DMS79 (cell line): ENCODE data around the gene LRRC25.
"Not testable (repeated sequence)": the region's sequence is repeated elsewhere in the genome, so short reads cannot be mapped to it uniquely, and the experiment has no call there.

Experiments
- DNase-seq: peaks from one replicate; lab custom pipeline; 2025; lab: John Stamatoyannopoulos, UW

LRRC25 gene

DNA sequence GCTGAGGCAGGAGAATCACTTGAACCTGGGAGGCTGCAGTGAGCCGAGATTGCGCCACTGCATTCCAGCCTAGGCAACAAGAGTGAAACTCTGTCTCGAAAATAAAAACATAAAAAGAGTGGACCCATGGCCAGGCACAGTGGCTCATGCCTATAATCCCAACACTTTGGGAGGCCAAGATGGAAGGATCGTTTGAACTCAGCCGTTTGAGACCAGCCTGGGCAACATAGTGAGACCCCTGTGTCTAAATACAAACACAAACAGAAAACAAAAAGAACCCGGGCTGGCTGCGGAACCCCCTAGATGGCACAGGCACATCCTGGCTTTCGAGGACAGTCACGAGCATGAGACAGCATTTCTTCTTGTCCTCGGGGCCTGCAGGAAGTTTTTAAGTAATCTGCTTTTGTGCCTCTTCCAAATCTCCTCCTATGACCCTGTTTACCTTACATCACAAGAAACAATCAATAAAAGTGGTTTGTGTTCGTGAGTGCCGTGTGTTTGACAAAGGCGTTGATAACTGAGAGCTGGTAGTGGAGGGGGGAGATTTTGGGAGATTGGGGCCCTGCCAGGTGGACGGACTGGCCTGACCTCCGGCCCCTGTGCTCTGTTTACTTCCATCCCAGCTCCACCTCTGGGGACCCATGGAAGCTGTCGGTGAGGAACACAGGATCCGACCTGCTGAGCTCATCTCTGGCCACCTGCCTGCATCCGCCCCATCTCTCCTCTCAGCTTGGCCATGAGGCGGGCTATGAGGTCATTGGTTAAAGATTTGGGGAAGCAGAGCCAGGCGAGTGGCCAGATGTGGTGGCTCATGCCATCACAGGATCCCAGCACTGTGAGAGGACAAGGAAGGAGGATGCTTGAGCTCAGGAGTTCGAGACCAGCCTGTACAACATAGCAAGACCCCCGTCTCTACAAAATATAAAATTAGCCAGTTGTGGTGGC lies 17.3 kb downstream of the LRRC25 start:
- DNase-seq = no peak

DNA sequence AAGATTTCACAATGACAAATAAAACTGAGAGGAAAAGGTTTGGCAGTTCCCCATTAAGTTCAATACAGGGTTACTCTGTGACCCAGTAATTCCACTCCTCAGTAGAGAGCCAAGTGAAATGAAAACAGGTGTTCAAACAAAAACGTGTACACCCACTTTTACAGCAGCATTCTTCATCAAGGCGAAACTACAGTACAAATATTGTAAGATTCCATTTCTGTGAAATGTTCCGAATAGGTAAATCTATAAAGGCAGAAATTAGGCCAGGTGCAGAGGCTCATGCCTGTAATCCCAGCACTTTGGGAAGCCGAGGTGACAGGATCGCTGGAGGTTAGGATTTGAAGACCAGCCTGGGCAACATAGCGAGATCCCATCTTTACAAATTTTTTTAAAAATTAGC lies 20.4 kb downstream of the LRRC25 start:
- peak; percentile 23 for DNase-seq

DNA sequence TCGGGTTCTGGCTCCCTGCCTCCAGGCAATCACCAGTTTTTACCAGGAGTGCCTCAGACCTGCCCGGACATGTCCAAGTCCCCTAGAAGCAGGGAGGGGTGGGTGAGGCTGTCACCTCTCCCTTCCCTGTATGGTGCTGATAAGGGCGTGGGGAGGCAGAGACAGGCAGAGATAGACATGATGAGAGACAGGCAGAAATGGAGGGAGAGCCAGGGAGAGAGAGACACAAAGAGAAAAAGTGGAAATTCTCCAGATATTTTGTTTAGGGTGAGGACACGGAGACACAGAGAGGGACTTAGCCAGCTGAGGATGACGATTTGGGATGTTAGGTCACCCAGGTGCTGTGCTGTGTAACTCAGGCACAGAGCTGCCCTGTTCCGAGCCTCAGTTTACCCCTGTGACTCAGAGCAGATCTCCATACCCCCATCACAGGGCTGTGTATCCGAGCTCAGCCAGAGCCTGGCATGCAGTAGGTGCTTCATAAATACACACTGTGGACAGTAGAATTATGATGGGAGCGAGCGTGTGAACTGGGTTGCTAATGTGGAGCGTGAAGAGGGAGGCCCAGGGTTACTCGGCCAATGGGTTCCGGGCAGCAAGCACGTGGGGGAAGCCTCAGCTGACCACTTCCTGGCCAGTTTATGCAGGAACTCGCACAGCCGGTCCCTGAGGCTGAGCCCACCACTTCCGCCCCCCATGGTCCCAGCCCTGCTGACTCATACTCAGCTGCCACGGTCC lies 23.4 kb downstream of the LRRC25 start:
- DNase-seq = peak; percentile 76

DNA sequence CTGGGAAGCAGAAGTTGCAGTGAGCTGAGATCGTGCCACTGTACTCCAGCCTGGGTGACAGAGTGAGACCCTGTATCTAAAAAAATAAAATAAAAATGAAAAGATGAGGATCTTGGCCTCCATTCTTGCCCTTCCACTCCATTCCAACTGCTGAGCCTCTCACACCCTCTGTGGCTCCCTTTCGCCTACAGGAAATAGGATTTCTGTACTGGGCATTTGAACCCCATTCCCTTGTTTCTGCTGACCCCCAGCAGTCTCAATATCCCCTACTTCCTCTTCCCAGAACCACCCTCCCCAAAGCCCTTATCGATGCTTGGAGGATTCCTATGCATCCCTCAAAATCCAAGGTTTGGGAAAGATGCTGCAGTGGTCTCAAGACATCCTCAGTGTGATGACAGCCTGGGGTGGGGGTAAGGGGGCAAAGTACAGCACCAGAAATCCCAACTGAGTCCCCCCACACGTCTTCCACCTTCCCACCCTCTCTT lies 24.0 kb downstream of the LRRC25 start:
- DNase-seq = no peak

DNA sequence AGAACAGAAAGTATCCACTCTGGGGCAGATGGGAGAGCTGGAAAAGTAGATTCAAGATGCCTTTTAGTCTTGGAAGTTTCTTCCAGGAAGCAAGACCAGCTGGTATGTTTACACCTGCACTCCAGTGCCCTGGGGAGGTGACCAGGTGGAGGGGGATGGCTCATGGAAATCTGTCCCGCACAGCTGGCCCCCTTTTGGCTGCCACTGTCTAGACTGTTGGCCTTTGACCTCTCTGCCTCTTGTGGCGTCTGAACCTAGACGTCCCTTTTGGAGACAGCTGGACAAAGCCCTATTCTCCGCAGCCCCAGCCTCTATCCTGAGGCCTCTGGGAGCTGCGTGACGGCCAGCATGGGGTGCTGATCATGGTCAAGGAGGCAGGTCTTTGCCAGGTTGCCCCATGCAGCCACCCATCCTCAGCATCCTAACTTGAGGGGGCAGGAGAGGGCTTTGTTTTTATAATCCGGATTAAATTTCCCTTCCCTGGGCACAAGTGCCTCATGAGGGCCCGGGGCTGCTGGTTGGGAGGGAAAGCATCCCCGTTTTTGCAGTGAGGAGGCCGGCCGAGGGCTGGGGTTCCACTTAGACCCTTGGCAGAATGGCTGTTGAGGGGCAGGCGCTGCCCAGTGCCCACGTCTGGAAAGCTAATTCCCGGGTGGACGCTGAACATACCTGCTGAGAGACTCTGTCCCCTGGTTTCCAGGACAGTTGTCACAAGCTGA lies 28.8 kb downstream of the LRRC25 start:
- no peak for DNase-seq

DNA sequence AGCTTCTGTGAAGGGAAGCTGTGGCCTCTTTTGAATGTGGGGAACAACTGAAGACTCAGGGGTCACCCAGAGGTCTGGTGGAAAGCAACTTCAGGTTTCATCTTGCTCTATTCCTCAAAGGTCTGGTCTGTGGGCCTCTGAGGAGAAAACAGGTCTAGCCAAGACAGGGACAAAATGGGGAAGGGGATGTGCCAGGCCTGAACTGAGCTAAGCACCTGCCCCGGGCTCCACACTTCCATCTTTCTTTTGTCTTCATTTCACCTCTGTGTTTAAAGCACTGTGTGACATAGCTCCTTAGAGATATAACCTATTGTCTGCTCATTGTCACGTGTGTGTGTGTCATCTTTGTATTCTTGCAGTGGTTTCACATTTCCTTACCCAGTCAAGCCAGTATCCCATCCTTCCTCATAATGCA lies 31.4 kb downstream of the LRRC25 start:
- DNase-seq = no peak

DNA sequence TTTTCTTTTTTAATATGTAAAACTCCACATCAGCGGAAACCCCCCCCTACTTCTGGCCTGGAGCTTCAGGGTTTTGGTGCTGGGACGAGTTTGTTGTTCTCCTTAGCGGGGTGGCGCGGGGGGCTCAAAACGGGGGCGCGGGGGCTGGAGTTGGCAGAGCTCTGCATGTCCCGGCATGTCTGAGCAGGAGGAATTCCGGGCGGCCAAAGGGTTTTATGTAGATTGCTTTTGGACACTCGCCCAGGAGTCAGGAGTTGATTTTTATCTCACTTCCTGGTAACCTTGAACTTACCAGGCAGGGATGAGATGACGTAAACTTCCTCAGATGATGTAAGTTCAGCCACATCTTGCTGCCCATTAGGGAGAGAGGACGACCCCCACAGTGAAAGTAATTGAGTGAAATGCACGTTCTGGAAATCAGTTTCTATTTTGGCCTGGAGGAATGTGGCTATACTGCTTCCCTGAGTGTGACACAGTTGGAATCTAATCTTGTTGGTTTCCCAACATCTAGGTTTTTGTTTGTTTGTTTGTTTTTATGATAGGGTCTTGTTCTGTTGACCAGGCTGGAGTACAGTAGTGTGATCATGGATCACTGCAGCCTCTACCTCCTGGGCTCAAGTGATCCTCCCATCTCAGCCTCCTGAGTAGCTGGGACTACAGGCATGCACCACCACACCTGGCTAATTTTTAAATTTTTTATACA lies 32.4 kb downstream of the LRRC25 start:
- DNase-seq = peak; percentile 89

DNA sequence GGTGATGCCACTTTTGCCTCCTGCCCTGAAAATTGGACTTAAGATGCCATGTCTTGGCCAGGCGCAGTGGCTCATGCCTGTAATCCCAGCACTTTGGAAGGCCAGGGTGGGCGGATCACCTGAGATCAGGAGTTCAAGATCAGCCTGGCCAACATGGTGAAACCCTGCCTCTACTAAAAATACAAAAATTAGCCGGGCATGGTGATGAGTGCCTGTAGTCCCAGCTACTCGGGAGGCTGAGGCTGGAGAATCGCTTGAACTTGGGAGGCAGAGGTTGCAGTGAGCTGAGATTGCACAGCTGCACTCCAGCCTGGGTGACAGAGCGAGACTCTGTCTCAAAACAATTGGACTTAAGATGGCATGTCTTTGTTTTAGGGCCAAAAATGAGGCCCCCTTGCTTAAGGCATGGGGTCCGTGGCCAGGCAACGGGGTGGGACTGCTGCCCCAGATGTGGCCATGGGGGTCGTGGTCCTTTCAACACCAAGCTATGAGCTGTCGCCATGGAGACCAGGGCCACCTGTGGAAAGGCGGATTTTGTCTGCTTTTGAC lies 33.1 kb downstream of the LRRC25 start:
- DNase-seq = not testable (repeated sequence)

DNA sequence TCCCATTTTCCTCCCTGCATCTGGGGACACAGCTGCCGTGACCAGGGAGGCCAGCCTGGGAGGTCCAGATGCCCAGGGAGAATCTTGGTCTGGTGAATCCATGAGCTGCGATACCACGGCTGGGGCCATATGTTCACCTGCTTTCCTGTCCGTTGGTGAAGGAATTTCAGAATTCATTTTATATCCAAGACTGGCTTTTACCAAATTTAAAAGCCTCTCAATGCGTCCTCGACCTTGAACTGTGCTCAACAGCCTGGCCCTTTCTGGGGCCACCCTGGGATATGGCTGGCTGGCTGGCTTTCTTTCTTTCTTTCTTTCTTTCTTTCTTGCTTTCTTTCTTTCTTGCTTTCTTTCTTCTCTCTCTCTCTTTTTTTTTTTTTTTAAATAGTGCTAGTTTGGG lies 33.6 kb downstream of the LRRC25 start:
- DNase-seq = no peak

DNA sequence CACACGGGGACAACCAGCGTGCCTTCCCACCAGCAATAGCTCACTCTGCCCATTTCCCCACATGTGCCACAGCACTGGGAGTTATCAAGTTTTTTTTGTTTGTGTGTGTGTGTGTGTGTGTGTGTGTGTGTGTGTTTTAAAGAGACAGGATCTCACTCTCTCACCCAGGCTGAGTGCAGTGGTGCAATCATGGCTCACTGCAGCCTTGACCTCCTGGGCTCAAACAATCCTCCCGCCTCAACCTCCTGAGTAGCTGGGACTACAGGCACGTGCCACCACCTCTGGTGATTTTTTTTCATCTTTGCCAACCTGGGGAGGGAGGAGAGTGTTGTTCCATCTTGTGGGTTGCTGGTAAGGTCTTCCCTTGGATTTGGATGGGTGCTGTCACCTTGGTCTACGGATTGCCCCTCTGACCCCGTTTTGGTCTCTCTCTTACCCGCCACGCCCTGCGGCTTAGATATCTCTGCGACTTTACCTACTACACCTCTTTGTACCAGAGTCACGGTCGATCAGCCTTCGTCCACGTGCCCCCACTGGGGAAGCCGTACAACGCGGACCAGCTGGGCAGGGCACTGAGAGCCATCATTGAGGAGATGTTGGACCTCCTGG lies 34.4 kb downstream of the LRRC25 start:
- no peak for DNase-seq

DNA sequence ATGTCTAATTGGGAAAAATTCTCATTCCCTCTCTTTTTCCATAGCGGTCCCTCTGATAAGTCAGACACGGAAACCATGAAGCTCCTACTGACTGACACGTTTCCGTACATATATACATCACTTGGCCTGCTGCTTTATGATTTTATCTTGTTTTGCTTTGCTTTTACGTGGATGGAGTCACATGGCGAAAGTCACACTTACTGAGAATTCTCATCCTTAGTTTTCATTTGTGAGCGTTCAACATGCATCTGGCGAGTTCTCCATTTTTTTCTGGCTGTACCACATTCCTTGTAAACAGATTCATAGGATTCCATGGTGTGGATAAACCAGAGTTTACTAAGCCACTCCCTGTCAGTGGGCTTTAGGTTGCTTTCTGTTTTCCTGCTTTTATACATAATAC lies 35.8 kb downstream of the LRRC25 start:
- DNase-seq = no peak

DNA sequence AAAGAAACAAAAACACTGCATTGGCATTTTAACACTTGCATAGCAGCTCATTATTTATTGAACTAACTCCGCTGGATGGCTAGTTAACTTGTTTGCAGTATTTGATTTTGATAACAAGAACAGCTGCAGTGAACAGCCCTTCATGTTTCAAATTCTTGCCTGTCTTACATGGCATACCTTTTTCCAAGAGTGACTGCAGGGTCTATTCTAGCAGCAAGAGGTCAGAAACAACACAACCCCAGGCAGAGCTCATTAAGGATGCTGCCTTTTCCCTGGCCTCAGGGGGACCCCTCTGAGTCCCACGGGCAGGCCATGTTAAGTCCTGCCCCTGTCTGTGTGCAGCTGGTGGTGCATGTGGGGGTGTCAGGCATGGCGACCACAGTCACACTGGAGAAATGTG lies 40.4 kb downstream of the LRRC25 start:
- DNase-seq = no peak

DNA sequence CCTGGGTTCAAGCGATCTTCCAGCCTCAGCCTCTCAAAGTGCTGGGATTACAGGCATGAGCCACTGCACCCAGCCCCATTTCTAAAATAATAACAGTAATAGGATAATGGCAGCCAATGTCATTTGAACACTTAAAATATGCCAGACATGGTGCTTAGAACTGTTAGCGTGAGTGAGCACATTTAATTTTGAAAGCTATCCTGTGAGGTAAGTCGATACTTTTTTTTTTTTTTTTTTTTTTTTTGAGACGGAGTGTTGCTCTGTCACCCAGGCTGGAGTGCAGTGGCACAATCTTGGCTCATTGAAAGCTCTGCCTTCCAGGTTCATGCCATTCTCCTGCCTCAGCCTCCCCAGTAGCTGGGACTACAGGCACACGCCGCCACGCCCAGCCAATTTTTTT lies 42.7 kb downstream of the LRRC25 start:
- not testable (repeated sequence) for DNase-seq

DNA sequence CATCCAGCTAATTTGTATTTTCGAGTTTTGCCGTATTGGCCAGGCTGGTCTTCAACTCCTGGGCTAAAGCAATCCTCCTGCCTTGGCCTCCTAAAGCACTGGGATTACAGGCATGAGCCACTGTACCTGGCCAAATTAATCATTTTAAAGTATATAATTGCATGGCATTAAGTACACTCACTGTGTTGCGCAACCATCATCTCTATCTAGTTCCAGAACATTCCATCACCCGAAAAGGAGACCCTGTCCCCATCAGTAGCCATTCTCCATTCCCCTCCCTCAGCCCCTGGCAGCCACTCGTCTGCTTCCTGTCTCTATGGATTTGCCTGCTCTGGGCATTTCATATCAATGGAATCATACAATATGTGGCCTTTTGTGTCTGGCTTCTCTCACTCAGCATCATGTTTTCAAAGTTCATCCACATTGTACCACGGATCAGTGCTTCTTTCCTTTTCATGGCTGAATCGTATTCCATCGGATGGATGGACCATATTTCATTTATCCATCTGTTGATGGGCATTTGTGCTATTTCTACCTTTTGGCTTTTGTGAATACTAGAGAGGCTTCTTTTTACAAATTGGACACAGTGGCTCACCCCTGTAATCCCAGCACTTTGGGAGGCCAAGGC lies 43.9 kb downstream of the LRRC25 start:
- no peak for DNase-seq

DNA sequence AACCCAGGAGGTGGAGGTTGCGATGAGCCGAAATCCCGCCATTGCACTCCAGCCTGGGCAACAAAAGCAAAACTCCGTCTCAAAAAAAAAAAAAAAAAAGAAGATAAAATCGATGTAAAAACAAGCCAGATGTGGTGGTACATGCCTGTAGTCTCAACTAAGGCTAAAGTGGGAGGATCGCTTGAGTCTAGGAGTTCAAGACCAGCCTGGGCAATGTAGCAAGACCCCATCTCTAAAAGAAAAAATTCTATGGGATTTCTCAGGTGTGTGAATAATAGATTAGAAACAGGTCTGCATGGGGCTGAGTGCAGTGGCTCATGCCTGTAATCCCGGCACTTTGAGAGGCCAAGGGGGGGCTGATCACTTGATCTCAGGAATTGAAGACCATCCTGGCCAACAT lies 45.9 kb downstream of the LRRC25 start:
- DNase-seq = no peak

DNA sequence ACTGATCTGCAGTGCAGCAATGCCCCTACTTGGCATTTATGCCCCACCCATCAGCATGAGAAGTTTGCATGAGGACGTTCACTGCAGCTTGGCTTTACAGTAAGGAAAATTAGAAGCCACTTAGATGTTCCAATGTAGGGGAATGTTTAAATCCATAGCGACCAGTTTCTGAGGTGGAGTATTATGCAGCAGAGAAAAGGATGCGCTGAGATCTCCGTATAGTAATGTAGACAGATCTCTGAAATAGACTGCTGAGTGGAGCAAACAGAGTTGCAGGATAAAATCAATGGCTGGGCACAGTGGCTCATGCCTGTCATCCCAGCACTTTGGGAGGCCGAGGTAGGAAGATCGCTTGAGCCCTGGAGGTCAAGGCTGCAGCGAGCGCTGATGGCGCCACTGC lies 46.9 kb downstream of the LRRC25 start:
- no peak for DNase-seq

DNA sequence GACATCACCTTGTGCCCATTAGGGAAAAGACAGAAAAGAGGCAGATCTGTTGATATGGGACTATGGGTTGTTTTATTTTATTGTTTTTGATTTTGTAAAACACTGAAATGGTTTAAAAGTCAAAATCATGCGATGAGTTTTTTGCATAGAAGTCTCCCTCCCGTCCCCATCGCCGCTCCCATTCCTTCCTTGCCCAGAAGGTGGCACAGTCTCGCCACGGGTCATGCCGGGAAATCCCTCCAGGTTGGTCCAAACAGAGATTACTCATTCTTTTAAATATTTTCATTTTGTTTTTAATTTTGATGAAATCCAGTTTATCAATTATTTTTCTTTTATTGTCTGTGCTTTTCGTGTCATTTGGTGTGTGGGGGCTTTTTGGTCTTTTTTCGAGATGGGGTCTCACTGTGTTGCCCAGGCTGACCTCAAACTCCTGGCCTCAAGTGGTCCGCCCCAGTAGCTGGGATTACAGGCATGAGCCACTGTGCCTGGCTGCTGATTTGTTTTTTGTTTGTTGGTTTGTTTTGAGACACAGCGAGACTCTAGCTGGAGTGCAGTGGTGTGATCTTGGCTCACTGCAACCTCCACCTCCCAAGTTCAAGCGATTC lies 47.8 kb downstream of the LRRC25 start:
- no peak for DNase-seq

DNA sequence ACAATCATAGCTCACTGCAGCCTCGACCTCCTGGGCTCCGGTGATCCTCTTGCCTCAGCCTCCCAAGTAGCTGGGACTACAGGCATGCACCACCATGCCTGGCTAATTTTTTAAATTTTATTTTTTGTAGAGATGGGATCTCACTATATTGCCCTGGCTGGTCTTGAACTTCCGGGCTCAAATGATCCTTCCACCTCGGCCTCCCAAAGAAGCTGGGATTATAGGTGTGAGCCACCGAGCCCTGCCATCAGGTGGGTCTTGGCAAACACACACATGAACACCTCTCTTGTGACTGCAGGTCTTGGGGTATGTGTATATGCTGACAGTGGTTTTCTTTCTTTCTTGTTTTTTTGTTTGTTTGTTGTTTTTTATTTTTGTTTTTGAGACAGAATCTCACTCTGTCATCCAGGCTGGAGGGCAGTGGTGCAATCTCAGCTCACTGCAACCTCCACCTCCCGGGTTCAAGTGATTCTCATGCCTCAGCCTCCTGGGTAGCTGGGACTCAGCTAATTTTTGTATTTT lies 48.5 kb downstream of the LRRC25 start:
- not testable (repeated sequence) for DNase-seq

DNA sequence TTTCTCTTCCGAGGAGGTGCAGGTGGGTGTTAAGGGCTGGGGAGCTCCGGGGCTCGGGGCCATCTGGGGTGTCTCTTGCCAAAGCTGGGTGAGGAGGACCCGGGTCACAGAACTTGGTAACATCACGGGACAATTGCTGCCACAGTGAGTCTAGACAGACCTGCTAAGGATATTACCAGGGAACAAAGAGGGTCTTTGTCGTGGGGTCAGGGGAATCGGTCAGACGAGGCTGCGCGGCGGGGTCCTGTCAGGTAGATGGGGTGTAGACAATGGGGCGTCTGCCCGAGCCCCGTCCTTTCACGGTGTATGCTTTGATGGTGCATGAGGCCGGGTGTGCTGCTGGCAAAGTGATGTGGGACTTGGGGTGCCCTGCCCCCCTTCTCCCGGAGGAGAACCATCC lies 49.3 kb downstream of the LRRC25 start:
- no peak for DNase-seq

DNA sequence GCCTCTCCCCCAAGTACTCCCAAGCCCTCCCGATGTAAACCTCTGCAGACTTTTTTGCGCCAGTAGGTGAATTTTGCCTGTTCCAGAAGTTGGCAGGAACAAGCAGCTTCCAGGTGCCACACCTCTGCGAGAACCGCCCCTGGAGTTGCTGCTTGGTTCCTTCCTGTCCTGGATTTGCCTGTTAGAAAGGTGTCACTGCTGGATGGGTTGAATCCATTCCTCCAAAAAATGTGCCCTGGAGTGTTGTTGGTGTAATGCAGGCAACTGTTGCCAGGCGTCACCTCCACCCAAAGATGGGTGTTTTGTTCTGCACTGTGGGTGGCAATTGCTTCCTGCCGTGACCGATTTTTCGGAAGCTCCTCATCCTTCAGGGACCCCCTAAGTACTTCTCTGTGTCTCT lies 51.3 kb downstream of the LRRC25 start:
- no peak for DNase-seq
